ENCODE data around the gene TSPAN4.

- TF ChIP-seq, protein P1, sequence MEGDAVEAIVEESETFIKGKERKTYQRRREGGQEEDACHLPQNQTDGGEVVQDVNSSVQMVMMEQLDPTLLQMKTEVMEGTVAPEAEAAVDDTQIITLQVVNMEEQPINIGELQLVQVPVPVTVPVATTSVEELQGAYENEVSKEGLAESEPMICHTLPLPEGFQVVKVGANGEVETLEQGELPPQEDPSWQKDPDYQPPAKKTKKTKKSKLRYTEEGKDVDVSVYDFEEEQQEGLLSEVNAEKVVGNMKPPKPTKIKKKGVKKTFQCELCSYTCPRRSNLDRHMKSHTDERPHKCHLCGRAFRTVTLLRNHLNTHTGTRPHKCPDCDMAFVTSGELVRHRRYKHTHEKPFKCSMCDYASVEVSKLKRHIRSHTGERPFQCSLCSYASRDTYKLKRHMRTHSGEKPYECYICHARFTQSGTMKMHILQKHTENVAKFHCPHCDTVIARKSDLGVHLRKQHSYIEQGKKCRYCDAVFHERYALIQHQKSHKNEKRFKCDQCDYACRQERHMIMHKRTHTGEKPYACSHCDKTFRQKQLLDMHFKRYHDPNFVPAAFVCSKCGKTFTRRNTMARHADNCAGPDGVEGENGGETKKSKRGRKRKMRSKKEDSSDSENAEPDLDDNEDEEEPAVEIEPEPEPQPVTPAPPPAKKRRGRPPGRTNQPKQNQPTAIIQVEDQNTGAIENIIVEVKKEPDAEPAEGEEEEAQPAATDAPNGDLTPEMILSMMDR (conservative IDR thresholded peaks at IDR 0.05 in 1 of 2, IDR thresholded peaks at IDR 0.05 in 1 of 2; ENCODE audit: extremely low read depth in 1 of 2, insufficient read depth in 1 of 2, low read depth in 1 of 2, low read length in 2 of 2), result no peak
- TF ChIP-seq EZH2 (IDR thresholded peaks at IDR 0.05; ENCODE audit: borderline replicate concordance, low read length), result no peak
Observed at GRCh38 chr11:802693-803466, 39.8 kb upstream of the TSPAN4 start.
